Measurements from ENCODE around the gene FMNL3. TPM values are rescaled to one million over a fixed set of nuclear protein-coding genes. Genes with fewer than 3 reads are reported as not detected.

Gene FMNL3
- total RNA-seq, 1 donor from 2014 or later, result 21.1 TPM

DNA sequence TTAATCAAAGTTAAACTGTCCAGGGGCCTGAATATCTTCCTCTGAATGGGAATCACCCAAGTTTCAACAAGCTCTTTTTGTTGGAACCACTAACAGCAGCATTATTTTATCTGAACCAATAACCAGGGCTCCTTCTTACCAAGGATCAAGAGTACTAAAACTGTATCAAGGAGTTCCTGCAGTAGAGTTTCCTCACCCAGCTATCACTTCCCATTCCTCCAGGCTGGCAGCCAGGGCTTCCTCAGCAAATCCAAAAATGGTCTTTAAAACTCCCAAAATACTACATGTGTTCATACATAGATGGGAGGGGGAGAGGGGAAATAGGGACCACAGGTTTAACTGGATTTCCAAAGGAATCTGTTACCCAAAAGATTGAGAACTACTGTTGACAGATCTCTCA, 10.5 kb downstream of the FMNL3 start:
- H3K27ac Mint-ChIP-seq, result no peak overlapping the region
- H3K36me3 Mint-ChIP-seq, result no peaks in the 10 kb centered on the region
- H3K4me1 Mint-ChIP-seq (ENCODE audit: unreplicated experiment), result peaks cover 12% of the 10 kb centered on the region
- no peaks in the 10 kb centered on the region for H3K9me3 Mint-ChIP-seq
- no peak for DNase-seq (ENCODE audit: extremely low spot score, unreplicated experiment)
- TF ChIP-seq, protein P1, sequence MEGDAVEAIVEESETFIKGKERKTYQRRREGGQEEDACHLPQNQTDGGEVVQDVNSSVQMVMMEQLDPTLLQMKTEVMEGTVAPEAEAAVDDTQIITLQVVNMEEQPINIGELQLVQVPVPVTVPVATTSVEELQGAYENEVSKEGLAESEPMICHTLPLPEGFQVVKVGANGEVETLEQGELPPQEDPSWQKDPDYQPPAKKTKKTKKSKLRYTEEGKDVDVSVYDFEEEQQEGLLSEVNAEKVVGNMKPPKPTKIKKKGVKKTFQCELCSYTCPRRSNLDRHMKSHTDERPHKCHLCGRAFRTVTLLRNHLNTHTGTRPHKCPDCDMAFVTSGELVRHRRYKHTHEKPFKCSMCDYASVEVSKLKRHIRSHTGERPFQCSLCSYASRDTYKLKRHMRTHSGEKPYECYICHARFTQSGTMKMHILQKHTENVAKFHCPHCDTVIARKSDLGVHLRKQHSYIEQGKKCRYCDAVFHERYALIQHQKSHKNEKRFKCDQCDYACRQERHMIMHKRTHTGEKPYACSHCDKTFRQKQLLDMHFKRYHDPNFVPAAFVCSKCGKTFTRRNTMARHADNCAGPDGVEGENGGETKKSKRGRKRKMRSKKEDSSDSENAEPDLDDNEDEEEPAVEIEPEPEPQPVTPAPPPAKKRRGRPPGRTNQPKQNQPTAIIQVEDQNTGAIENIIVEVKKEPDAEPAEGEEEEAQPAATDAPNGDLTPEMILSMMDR (conservative IDR thresholded peaks at IDR 0.05), result no peak
- no peaks in the 10 kb centered on the region for H3K27me3 Mint-ChIP-seq
- H3K4me3 Mint-ChIP-seq, result no peak overlapping the region

GRCh38 chr12:49693931-49694444, 13.2 kb downstream of the FMNL3 start:
- Mint-ChIP-seq H3K27ac (no peak overlapping the region), H3K9me3 (no peaks in the 10 kb centered on the region), H3K4me1 (ENCODE audit: unreplicated experiment) (peaks cover 8% of the 10 kb centered on the region)

GRCh38 chr12:49692851-49693250, 14.4 kb downstream of the FMNL3 start:
- H3K9me3 Mint-ChIP-seq, result no peaks in the 10 kb centered on the region
- no peak for DNase-seq (ENCODE audit: extremely low spot score, unreplicated experiment)
- TF ChIP-seq, protein P1 (conservative IDR thresholded peaks at IDR 0.05), result no peak
- H3K27me3 Mint-ChIP-seq, result no peaks in the 10 kb centered on the region
- no peak overlapping the region for H3K4me3 Mint-ChIP-seq
- no peak overlapping the region for H3K27ac Mint-ChIP-seq
- no peaks in the 10 kb centered on the region for H3K36me3 Mint-ChIP-seq
- H3K4me1 Mint-ChIP-seq (ENCODE audit: unreplicated experiment), result no peaks in the 10 kb centered on the region

More at GRCh38 chr12:49693931-49694444, 13.2 kb downstream of the FMNL3 start:
- TF ChIP-seq, protein P1 (conservative IDR thresholded peaks at IDR 0.05), result no peak
- Mint-ChIP-seq H3K4me3 (no peak overlapping the region), H3K27me3 (no peaks in the 10 kb centered on the region), H3K36me3 (no peaks in the 10 kb centered on the region)
- no peak for DNase-seq (ENCODE audit: extremely low spot score, unreplicated experiment)

DNA sequence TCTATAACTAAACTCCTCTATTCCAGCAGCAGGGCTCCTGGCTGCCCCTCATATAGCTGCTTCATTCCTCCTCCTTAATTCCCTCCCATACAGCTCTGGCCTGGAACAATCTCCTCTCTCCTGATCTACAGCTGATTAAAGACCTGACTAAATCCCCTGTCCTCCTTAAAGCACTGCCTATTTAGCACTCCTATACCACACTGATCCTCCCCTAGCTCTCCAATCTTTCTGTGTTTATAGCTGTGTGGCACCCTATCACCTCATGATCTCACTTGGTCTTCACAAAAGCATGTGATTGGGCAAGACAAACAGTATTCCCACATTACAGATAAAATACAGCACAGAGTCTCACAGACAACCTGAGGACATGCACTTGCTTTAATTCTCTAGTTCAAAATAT, 17.4 kb downstream of the FMNL3 start:
- H3K4me1 Mint-ChIP-seq (ENCODE audit: unreplicated experiment), result peaks cover under 1% of the 10 kb centered on the region
- H3K4me3 Mint-ChIP-seq, result no peak overlapping the region

DNA sequence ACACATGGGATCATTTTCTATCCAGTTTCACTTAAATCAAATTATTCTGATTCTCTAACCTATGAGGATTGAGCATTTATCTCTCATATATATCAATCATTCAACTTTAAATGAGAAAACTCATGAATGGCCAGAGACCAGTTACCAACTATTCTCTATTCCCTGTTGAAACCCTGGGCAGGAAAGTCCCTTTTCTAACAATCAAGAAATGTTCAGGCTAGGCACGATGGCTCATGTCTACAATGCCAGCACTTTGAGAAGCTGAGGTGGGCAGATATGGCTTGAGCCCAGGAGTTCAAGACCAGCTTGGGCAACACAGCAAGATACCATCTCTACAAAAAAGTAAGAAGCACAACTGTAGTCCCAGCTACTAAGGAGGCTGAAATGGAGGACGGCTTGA, 18.0 kb downstream of the FMNL3 start:
- Mint-ChIP-seq H3K4me3 (no peak overlapping the region), H3K4me1 (ENCODE audit: unreplicated experiment) (peaks cover 6% of the 10 kb centered on the region), H3K27ac (no peak overlapping the region), H3K27me3 (no peaks in the 10 kb centered on the region), H3K9me3 (no peaks in the 10 kb centered on the region), H3K36me3 (no peaks in the 10 kb centered on the region)
- TF ChIP-seq, protein P1 (conservative IDR thresholded peaks at IDR 0.05), result no peak
- no peak for DNase-seq (ENCODE audit: extremely low spot score, unreplicated experiment)

More for the DNA sequence above, 17.4 kb downstream of the FMNL3 start:
- no peaks in the 10 kb centered on the region for H3K27me3 Mint-ChIP-seq
- H3K36me3 Mint-ChIP-seq, result no peaks in the 10 kb centered on the region
- no peaks in the 10 kb centered on the region for H3K9me3 Mint-ChIP-seq
- no peak overlapping the region for H3K27ac Mint-ChIP-seq
- TF ChIP-seq, protein P1 (conservative IDR thresholded peaks at IDR 0.05), result no peak
- DNase-seq (ENCODE audit: extremely low spot score, unreplicated experiment), result no peak

GRCh38 chr12:49687941-49688340, 19.3 kb downstream of the FMNL3 start:
- no peak for DNase-seq (ENCODE audit: extremely low spot score, unreplicated experiment)

More at GRCh38 chr12:49687941-49688340, 19.3 kb downstream of the FMNL3 start:
- Mint-ChIP-seq H3K36me3 (no peaks in the 10 kb centered on the region), H3K9me3 (no peaks in the 10 kb centered on the region), H3K4me3 (no peak overlapping the region), H3K27ac (no peak overlapping the region), H3K4me1 (ENCODE audit: unreplicated experiment) (peaks cover 16% of the 10 kb centered on the region), H3K27me3 (no peaks in the 10 kb centered on the region)
- TF ChIP-seq, protein P1 (conservative IDR thresholded peaks at IDR 0.05), result no peak

Data from type B pancreatic cell (in vitro differentiated cells).